Panc1 (cell line): ENCODE measurements around the gene YOD1.

Experiments used
- POLR2AphosphoS5 ChIP-seq: IDR thresholded peaks from 2 replicates; pipeline ENCODE4 v1.6.1; 2012; ENCODE audit warnings: mild to moderate bottlenecking, low read depth, low read length, moderate library complexity
- TF ChIP-seq, protein P1 (sequence below): fragments of 450-650 bp; IDR thresholded peaks from 2 replicates; pipeline ENCODE4 v1.5.1; 2017; ENCODE audit warnings: mild to moderate bottlenecking

- TF ChIP-seq, protein P1, sequence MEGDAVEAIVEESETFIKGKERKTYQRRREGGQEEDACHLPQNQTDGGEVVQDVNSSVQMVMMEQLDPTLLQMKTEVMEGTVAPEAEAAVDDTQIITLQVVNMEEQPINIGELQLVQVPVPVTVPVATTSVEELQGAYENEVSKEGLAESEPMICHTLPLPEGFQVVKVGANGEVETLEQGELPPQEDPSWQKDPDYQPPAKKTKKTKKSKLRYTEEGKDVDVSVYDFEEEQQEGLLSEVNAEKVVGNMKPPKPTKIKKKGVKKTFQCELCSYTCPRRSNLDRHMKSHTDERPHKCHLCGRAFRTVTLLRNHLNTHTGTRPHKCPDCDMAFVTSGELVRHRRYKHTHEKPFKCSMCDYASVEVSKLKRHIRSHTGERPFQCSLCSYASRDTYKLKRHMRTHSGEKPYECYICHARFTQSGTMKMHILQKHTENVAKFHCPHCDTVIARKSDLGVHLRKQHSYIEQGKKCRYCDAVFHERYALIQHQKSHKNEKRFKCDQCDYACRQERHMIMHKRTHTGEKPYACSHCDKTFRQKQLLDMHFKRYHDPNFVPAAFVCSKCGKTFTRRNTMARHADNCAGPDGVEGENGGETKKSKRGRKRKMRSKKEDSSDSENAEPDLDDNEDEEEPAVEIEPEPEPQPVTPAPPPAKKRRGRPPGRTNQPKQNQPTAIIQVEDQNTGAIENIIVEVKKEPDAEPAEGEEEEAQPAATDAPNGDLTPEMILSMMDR, result no peak
- no peak for TF ChIP-seq POLR2AphosphoS5
Observed at GRCh38 chr1:207081088-207081487, 30.1 kb upstream of the YOD1 start.
